HCT116 (cell line): ENCODE measurements around the gene SHISA3. TPM values are rescaled to one million over a fixed set of nuclear protein-coding genes. Genes with fewer than 3 reads are reported as not detected.

Experiments used
- ATAC-seq: fragments of 200-7000 bp; cut with Tn5 transposase; 2 replicates; pipeline ENCODE4 v1.9.1; 2020; ENCODE audit warnings: mild to moderate bottlenecking, moderate library complexity
- BruUV-seq: library from RNA; stranded (reverse); fragments of 400-500 nt; replicated peaks from 2 replicates; lab custom pipeline; 2021; lab: Mats Ljungman, UMichigan
- CTCF ChIA-PET: fragments of 300-600 bp; sonication (Branson Sonifier 250); formaldehyde crosslinking; loops from one replicate; lab custom pipeline; 2021; ENCODE audit warnings: antibody characterized with exemption; lab: Charles Lee
- POLR2A ChIA-PET: fragments of 300-600, 350-600 bp; sonication (Branson Sonifier 250); formaldehyde crosslinking; loops from one replicate; lab custom pipeline; 2021; ENCODE audit warnings: antibody characterized with exemption; lab: Charles Lee
- RAD21 ChIA-PET, 2 experiments: fragments of 300-600 bp; sonication (Branson Sonifier 250); formaldehyde crosslinking; loops; one replicate each; lab custom pipeline; 2023; ENCODE audit warnings: low total read pairs in 2 of 2; ENCODE audit not compliant: uncharacterized antibody in 2 of 2, unreplicated experiment in 2 of 2, low non-redundant PET in 1 of 2; lab: Charles Lee
- DNase-seq: peaks from one replicate; pipeline ENCODE4 v3.0.0-alpha.2; 2010; ENCODE audit warnings: low read depth, low spot score
- H2AFZ ChIP-seq: fragments of 200-600 bp; shearing (Covaris generic), sonication (generic); 2 replicates; pipeline ENCODE4 v1.6.1; 2017; ENCODE audit warnings: low read depth, mixed run types, mixed read lengths, antibody characterized with exemption, low read length; ENCODE audit not compliant: poor library complexity, severe bottlenecking
- H3K27ac ChIP-seq: 2 replicates; pipeline ENCODE4 v1.5.1; 2012; ENCODE audit warnings: low read depth, low read length
- H3K27me3 ChIP-seq: fragments of 200-600 bp; sonication (generic); 2 replicates; pipeline ENCODE4 v1.6.1; 2016; ENCODE audit warnings: mixed run types, low read length, mixed read lengths; ENCODE audit not compliant: insufficient read depth
- H3K36me3 ChIP-seq, 2 experiments: fragments of 200-500 bp in 1 of 2; fragments of 200-600 bp in 1 of 2; sonication (Bioruptor generic) in 1 of 2; sonication (generic) in 1 of 2; 2 replicates each; pipeline versions ENCODE4 v1.5.1 to v1.6.1; 2014 to 2016; ENCODE audit warnings: low read length in 2 of 2, inconsistent platforms in 1 of 2, mixed read lengths in 1 of 2, mixed run types in 1 of 2; ENCODE audit not compliant: insufficient read depth in 2 of 2, control insufficient read depth in 1 of 2
- H3K4me1 ChIP-seq, 2 experiments: fragments of 200-600 bp in 1 of 2; sonication (generic) in 1 of 2; 2 replicates each; pipeline versions ENCODE4 v1.5.1 to v1.6.1; 2012 to 2017; ENCODE audit warnings: low read length in 2 of 2, inconsistent platforms in 1 of 2, mild to moderate bottlenecking in 1 of 2, mixed read lengths in 1 of 2, mixed run types in 1 of 2, moderate library complexity in 1 of 2; ENCODE audit not compliant: insufficient read depth in 2 of 2, control insufficient read depth in 1 of 2
- H3K4me2 ChIP-seq: fragments of 200-600 bp; sonication (generic); 2 replicates; pipeline ENCODE4 v1.6.1; 2017; ENCODE audit warnings: mixed run types, low read length, mixed read lengths
- H3K4me3 ChIP-seq, 2 experiments: fragments of 200-600 bp in 1 of 2; sonication (generic) in 1 of 2; replicated peaks in 1 of 2; 2 replicates each; pipeline ENCODE4 v1.5.1; 2011 to 2016; ENCODE audit warnings: low read length in 2 of 2, control low read depth in 1 of 2, low read depth in 1 of 2, mild to moderate bottlenecking in 1 of 2, mixed read lengths in 1 of 2, mixed run types in 1 of 2
- H3K79me2 ChIP-seq: fragments of 200-600 bp; sonication (generic); 2 replicates; pipeline ENCODE4 v1.6.1; 2017; ENCODE audit warnings: mild to moderate bottlenecking, mixed run types, low read length, moderate library complexity, mixed read lengths; ENCODE audit not compliant: insufficient read depth
- H3K9ac ChIP-seq: fragments of 200-600 bp; sonication (generic); 2 replicates; pipeline ENCODE4 v1.6.1; 2016; ENCODE audit warnings: low read length, mixed read lengths
- H3K9me2 ChIP-seq: fragments of 200-600 bp; sonication (generic), shearing (Covaris generic); 2 replicates; pipeline ENCODE4 v1.6.1; 2017; ENCODE audit warnings: mixed run types, mild to moderate bottlenecking, moderate library complexity; ENCODE audit not compliant: insufficient read depth
- H3K9me3 ChIP-seq, 2 experiments: fragments of 200-500 bp in 1 of 2; fragments of 200-600 bp in 1 of 2; sonication (Bioruptor generic) in 1 of 2; sonication (generic) in 1 of 2; 2 replicates each; pipeline ENCODE4 v1.6.1; 2014 to 2017; ENCODE audit warnings: low read length in 2 of 2, mixed read lengths in 2 of 2, inconsistent platforms in 1 of 2, low read depth in 1 of 2, mild to moderate bottlenecking in 1 of 2, mixed run types in 1 of 2, moderate library complexity in 1 of 2; ENCODE audit not compliant: control insufficient read depth in 1 of 2, insufficient read depth in 1 of 2
- H4K20me1 ChIP-seq: fragments of 200-600 bp; sonication (generic), shearing (Covaris generic); 2 replicates; pipeline ENCODE4 v1.6.1; 2017; ENCODE audit warnings: mixed run types, mild to moderate bottlenecking, moderate library complexity; ENCODE audit not compliant: insufficient read depth
- CBX3 ChIP-seq: IDR thresholded peaks from 2 replicates; pipeline ENCODE4 v1.6.1; 2012; ENCODE audit warnings: low read depth
- RAD21 ChIP-seq: IDR thresholded peaks from 2 replicates; pipeline ENCODE4 v1.6.1; 2012; ENCODE audit warnings: low read depth, mild to moderate bottlenecking
- SP1 ChIP-seq: IDR thresholded peaks from 2 replicates; pipeline ENCODE4 v1.6.1; 2012; ENCODE audit warnings: low read depth
- SRF ChIP-seq: IDR thresholded peaks from 2 replicates; pipeline ENCODE4 v1.6.1; 2012; ENCODE audit warnings: low read depth
- ZFX ChIP-seq: fragments of 450-650 bp; IDR thresholded peaks from 2 replicates; pipeline ENCODE4 v1.6.1; 2017
- intact Hi-C: fragments of 100-400 bp; cut with micrococcal nuclease; formaldehyde crosslinking; loops from 2 replicates; pipeline ENCODE4 v1.10.0; 2022
- total RNA-seq: library from RNA; stranded (reverse); gene quantifications from one replicate; pipeline ENCODE4 v1.2.1, GENCODE V29; 2021; ENCODE audit not compliant: unreplicated experiment
- TF ChIP-seq, protein P1 (sequence below): IDR thresholded peaks from 2 replicates; pipeline ENCODE4 v1.6.1; 2011; ENCODE audit warnings: mild to moderate bottlenecking, low read length, moderate library complexity; ENCODE audit not compliant: insufficient replicate concordance; ENCODE audit errors: extremely low read depth
- TF ChIP-seq, protein P2 (sequence below): IDR thresholded peaks from 2 replicates; pipeline ENCODE4 v1.6.1; 2012

The SHISA3 gene
- total RNA-seq, 1 experiment from 2014 or later = not detected

GRCh38 chr4:42397635-42398170 is 415 bp downstream of the SHISA3 start:
- ChIA-PET POLR2A (no interaction called here), CTCF (no interaction called here), RAD21 (no interaction called here)
- H3K27ac ChIP-seq = no peak overlapping the region
- no peaks in the 10 kb centered on the region for H4K20me1 ChIP-seq
- H3K9me3 ChIP-seq = no peaks in the 10 kb centered on the region
- intact Hi-C loops = no loop called here
- no peak overlapping the region for H3K4me2 ChIP-seq
- H3K9me2 ChIP-seq = no peaks in the 10 kb centered on the region
- no peaks in the 10 kb centered on the region for H3K27me3 ChIP-seq
- H3K79me2 ChIP-seq = no peaks in the 10 kb centered on the region
- H2AFZ ChIP-seq = no peak overlapping the region
- TF ChIP-seq, protein P1, sequence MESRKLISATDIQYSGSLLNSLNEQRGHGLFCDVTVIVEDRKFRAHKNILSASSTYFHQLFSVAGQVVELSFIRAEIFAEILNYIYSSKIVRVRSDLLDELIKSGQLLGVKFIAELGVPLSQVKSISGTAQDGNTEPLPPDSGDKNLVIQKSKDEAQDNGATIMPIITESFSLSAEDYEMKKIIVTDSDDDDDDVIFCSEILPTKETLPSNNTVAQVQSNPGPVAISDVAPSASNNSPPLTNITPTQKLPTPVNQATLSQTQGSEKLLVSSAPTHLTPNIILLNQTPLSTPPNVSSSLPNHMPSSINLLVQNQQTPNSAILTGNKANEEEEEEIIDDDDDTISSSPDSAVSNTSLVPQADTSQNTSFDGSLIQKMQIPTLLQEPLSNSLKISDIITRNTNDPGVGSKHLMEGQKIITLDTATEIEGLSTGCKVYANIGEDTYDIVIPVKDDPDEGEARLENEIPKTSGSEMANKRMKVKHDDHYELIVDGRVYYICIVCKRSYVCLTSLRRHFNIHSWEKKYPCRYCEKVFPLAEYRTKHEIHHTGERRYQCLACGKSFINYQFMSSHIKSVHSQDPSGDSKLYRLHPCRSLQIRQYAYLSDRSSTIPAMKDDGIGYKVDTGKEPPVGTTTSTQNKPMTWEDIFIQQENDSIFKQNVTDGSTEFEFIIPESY = no peak
- no peak for TF ChIP-seq RAD21
- no peak for TF ChIP-seq SP1
- no peak for TF ChIP-seq SRF
- TF ChIP-seq, protein P2, sequence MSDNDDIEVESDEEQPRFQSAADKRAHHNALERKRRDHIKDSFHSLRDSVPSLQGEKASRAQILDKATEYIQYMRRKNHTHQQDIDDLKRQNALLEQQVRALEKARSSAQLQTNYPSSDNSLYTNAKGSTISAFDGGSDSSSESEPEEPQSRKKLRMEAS = no peak
- no peak for TF ChIP-seq CBX3
- no peak for TF ChIP-seq ZFX
- H3K4me3 ChIP-seq = no peak overlapping the region
- H3K9ac ChIP-seq = no peak overlapping the region
- no peaks in the 10 kb centered on the region for H3K36me3 ChIP-seq
- DNase-seq (no peak), ATAC-seq (no peak)
- BruUV-seq = no TSS peak
- no peaks in the 10 kb centered on the region for H3K4me1 ChIP-seq
